DND-41 (cell line): ENCODE measurements around the gene GAB4.
"Not testable (repeated sequence)": the region's sequence is repeated elsewhere in the genome, so short reads cannot be mapped to it uniquely, and the experiment has no call there.

Experiments
- EZH2 ChIP-seq: IDR thresholded peaks from 3 replicates; pipeline ENCODE4 v1.6.1; 2012; ENCODE audit warnings: borderline replicate concordance, low read depth, mild to moderate bottlenecking, moderate library complexity, low read length, inconsistent platforms; ENCODE audit not compliant: severe bottlenecking
- TF ChIP-seq, protein P1 (sequence below): IDR thresholded peaks from 2 replicates; pipeline ENCODE4 v1.5.1; 2012; ENCODE audit warnings: borderline replicate concordance, low read length, moderate library complexity, mild to moderate bottlenecking; ENCODE audit not compliant: poor library complexity, severe bottlenecking; ENCODE audit errors: extremely low read depth

DNA sequence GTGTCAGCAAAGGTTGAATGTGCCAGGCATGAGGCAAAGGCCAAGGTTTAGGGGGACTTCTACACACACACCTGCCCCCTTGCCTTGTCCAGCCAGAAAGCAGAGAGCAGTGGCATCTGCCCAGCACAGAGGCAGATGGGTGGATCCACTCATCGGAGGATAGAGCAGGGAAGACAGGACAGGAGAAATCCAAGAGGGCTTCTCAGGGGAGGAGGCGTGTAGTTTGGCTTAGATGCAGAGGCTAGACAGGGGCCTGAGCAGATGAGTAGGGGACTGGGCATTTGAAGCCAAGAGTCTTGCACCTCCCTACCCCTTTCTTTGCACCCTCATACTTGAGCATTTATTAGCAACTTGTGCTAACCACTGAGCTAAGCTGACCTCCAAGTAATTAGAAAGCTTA lies 26.5 kb upstream of the GAB4 start:
- TF ChIP-seq, protein P1, sequence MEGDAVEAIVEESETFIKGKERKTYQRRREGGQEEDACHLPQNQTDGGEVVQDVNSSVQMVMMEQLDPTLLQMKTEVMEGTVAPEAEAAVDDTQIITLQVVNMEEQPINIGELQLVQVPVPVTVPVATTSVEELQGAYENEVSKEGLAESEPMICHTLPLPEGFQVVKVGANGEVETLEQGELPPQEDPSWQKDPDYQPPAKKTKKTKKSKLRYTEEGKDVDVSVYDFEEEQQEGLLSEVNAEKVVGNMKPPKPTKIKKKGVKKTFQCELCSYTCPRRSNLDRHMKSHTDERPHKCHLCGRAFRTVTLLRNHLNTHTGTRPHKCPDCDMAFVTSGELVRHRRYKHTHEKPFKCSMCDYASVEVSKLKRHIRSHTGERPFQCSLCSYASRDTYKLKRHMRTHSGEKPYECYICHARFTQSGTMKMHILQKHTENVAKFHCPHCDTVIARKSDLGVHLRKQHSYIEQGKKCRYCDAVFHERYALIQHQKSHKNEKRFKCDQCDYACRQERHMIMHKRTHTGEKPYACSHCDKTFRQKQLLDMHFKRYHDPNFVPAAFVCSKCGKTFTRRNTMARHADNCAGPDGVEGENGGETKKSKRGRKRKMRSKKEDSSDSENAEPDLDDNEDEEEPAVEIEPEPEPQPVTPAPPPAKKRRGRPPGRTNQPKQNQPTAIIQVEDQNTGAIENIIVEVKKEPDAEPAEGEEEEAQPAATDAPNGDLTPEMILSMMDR: not testable (repeated sequence)
- TF ChIP-seq EZH2: not testable (repeated sequence)
